ENCODE results near the gene MAP3K4. TPM values are rescaled to one million over a fixed set of nuclear protein-coding genes. Genes with fewer than 3 reads are reported as not detected.

MAP3K4 gene
- total and polyA plus RNA-seq, 12 donors: 11.9 to 37.0 (median 18.8) TPM

- H3K36me3 ChIP-seq (replicated peaks in 1 of 2): no peaks in the 10 kb centered on the region
- no peaks in the 10 kb centered on the region for H3K9me3 ChIP-seq (replicated peaks in 1 of 3)
- H3K27me3 ChIP-seq: no peaks in the 10 kb centered on the region
- intact Hi-C loops (cut with DNase I): no loop called here
- DNase-seq: no peak
- TF ChIP-seq CTCF (IDR thresholded peaks at IDR 0.05) (no peak), POLR2A (IDR thresholded peaks at IDR 0.05) (no peak)
- H3K4me1 ChIP-seq (replicated peaks in 1 of 2): no peaks in the 10 kb centered on the region
- H3K27ac ChIP-seq: no peak overlapping the region
- H3K4me3 ChIP-seq: no peak overlapping the region
Measured at GRCh38 chr6:161054876-161055275, 63.3 kb downstream of the MAP3K4 start.

GRCh38 chr6:161056451-161056850 is 64.9 kb downstream of the MAP3K4 start:
- 91 to 97% (median 94%) methylated on average over 4 of the region's 4 CpGs for WGBS, 4 donors
- TF ChIP-seq POLR2A (IDR thresholded peaks at IDR 0.05) (no peak), CTCF (IDR thresholded peaks at IDR 0.05) (no peak)
- Histone ChIP-seq H3K27me3 (no peaks in the 10 kb centered on the region), H3K4me1 (replicated peaks in 1 of 2) (no peaks in the 10 kb centered on the region), H3K36me3 (replicated peaks in 1 of 2) (no peaks in the 10 kb centered on the region), H3K4me3 (no peak overlapping the region), H3K9me3 (replicated peaks in 1 of 3) (no peaks in the 10 kb centered on the region), H3K27ac (no peak overlapping the region)
- DNase-seq: no peak
- intact Hi-C loops (cut with DNase I): no loop called here

- H3K27me3 ChIP-seq: no peaks in the 10 kb centered on the region
- 78 to 92% (median 85%) methylated on average over 10 to 11 of the region's 11 CpGs for WGBS, 4 donors
- intact Hi-C loops (cut with DNase I): no loop called here
Measured at GRCh38 chr6:161057103-161058091, 65.8 kb downstream of the MAP3K4 start.

GRCh38 chr6:161058741-161059140 is 67.2 kb downstream of the MAP3K4 start:
- no peak overlapping the region for H3K4me3 ChIP-seq
- WGBS, 4 donors: 75 to 89% (median 82%) methylated on average over 1 of the region's 1 CpG
- no peak for DNase-seq
- H3K27ac ChIP-seq: no peak overlapping the region
- no peaks in the 10 kb centered on the region for H3K9me3 ChIP-seq (replicated peaks in 1 of 3)
- TF ChIP-seq CTCF (IDR thresholded peaks at IDR 0.05) (no peak), POLR2A (IDR thresholded peaks at IDR 0.05) (no peak)
- H3K36me3 ChIP-seq (replicated peaks in 1 of 2): no peaks in the 10 kb centered on the region
- H3K27me3 ChIP-seq: no peaks in the 10 kb centered on the region
- H3K4me1 ChIP-seq (replicated peaks in 1 of 2): no peaks in the 10 kb centered on the region
- intact Hi-C loops (cut with DNase I): no loop called here

More at GRCh38 chr6:161057103-161058091, 65.8 kb downstream of the MAP3K4 start:
- Histone ChIP-seq H3K4me3 (no peak overlapping the region), H3K4me1 (replicated peaks in 1 of 2) (no peaks in the 10 kb centered on the region), H3K9me3 (replicated peaks in 1 of 3) (no peaks in the 10 kb centered on the region), H3K36me3 (replicated peaks in 1 of 2) (no peaks in the 10 kb centered on the region), H3K27ac (no peak overlapping the region)
- TF ChIP-seq POLR2A (IDR thresholded peaks at IDR 0.05) (no peak), CTCF (IDR thresholded peaks at IDR 0.05) (no peak)
- no peak for DNase-seq
